HG02870 (cell line): ENCODE results near the gene ANG.
A peak's percentile ranks its signal among the peaks of the same experiment; 100 is the strongest.
"Not testable (repeated sequence)": the region's sequence is repeated elsewhere in the genome, so short reads cannot be mapped to it uniquely, and the experiment has no call there.

ENCODE experiments used
- ATAC-seq: cut with Tn5 transposase; IDR thresholded peaks from one replicate; pipeline ENCODE4 v1.9.1; 2021; ENCODE audit warnings: mild to moderate bottlenecking, moderate library complexity; ENCODE audit not compliant: unreplicated experiment

ANG gene

GRCh38 chr14:20688167-20688839 is at the start of gene ANG:
ANG (plus strand) TSS chr14:20688764; CDS start chr14:20693565, 4,801 bp downstream.
- ATAC-seq, result no peak

- ATAC-seq, result no peak
Measured at GRCh38 chr14:20641591-20641990, 47.0 kb upstream of the ANG start, which contains the start of gene OR6S1. OR6S1 (minus strand) TSS chr14:20641691; CDS start chr14:20641691, 0 bp downstream.

GRCh38 chr14:20642182-20642581 is 46.4 kb upstream of the ANG start:
- no peak for ATAC-seq

- not testable (repeated sequence) for ATAC-seq
Measured at GRCh38 chr14:20642755-20643154, 45.8 kb upstream of the ANG start.

GRCh38 chr14:20644520-20644919 is 44.0 kb upstream of the ANG start:
- ATAC-seq, result no peak

GRCh38 chr14:20645481-20645880 is 43.1 kb upstream of the ANG start:
- ATAC-seq, result no peak

GRCh38 chr14:20652996-20653975 is 35.3 kb upstream of the ANG start:
- ATAC-seq, result no peak

GRCh38 chr14:20655851-20656250 is 32.7 kb upstream of the ANG start:
- no peak for ATAC-seq

- ATAC-seq, result no peak
Measured at GRCh38 chr14:20656274-20656673, 32.3 kb upstream of the ANG start.

GRCh38 chr14:20657216-20658211 is 31.1 kb upstream of the ANG start:
- ATAC-seq, result no peak

- no peak for ATAC-seq
Measured at GRCh38 chr14:20658246-20658645, 30.3 kb upstream of the ANG start.

- no peak for ATAC-seq
Measured at GRCh38 chr14:20659336-20659735, 29.2 kb upstream of the ANG start.

GRCh38 chr14:20659813-20660395 is 28.7 kb upstream of the ANG start:
- no peak for ATAC-seq

GRCh38 chr14:20661197-20661596 is 27.4 kb upstream of the ANG start:
- no peak for ATAC-seq

GRCh38 chr14:20662968-20663732 is 25.4 kb upstream of the ANG start:
- peak; percentile 50 for ATAC-seq

GRCh38 chr14:20666400-20666961 is 22.1 kb upstream of the ANG start:
- ATAC-seq, result not testable (repeated sequence)

- ATAC-seq, result peak; percentile 78
Measured at GRCh38 chr14:20667957-20668356, 20.6 kb upstream of the ANG start.

GRCh38 chr14:20668969-20669368 is 19.6 kb upstream of the ANG start:
- no peak for ATAC-seq

- peak; percentile 23 for ATAC-seq
Measured at GRCh38 chr14:20671597-20672283, 16.8 kb upstream of the ANG start.
